Activated CD8-positive, alpha-beta memory T cell treated with anti-CD3 and anti-CD28 coated beads, Interleukin-2, amount 50 U/mL, for 1 hour (primary cell): ENCODE data around the gene LGALS3.
"Not testable (repeated sequence)": the region's sequence is repeated elsewhere in the genome, so short reads cannot be mapped to it uniquely, and the experiment has no call there.

Experiments used
- DNase-seq: peaks from one replicate; pipeline ENCODE4 v3.0.0-alpha.2; 2020; ENCODE audit errors: extremely low read depth

Gene LGALS3

DNA sequence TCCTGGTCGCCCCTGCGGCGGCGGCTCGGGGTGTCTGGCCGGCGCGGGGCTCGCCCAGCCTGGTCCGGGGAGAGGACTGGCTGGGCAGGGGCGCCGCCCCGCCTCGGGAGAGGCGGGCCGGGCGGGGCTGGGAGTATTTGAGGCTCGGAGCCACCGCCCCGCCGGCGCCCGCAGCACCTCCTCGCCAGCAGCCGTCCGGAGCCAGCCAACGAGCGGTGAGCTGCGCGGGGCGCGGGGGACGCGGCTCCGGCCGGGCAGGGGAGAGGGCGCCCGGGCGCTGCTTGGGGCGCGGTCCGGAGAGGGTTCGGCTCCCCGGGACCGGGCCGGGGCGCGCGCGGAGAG lies at the start of gene LGALS3:
TSS of gene LGALS3 (plus strand) at position 167 of the 342 bp plus-strand sequence. CDS start 8,122 bp downstream, outside the sequence.
- no peak for DNase-seq

DNA sequence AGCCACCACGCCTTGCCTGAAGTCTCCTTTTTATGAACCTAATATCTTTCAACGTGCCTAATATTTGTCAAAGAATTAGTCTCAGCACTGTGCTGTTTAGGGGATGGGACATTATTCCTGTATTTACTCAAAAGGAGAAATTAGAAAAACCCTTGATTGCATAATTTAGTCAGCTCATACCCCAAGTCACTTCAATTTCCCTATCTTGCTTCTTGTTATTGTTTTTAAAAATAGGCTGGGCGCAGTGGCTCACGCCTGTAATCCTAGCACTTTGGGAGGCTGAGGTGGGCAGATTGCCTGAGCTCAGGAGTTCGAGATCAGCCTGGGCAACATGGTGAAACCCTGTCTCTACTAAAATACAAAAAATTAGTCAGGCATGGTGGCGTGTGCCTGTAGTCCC lies 49.1 kb upstream of the LGALS3 start:
- DNase-seq: not testable (repeated sequence)

DNA sequence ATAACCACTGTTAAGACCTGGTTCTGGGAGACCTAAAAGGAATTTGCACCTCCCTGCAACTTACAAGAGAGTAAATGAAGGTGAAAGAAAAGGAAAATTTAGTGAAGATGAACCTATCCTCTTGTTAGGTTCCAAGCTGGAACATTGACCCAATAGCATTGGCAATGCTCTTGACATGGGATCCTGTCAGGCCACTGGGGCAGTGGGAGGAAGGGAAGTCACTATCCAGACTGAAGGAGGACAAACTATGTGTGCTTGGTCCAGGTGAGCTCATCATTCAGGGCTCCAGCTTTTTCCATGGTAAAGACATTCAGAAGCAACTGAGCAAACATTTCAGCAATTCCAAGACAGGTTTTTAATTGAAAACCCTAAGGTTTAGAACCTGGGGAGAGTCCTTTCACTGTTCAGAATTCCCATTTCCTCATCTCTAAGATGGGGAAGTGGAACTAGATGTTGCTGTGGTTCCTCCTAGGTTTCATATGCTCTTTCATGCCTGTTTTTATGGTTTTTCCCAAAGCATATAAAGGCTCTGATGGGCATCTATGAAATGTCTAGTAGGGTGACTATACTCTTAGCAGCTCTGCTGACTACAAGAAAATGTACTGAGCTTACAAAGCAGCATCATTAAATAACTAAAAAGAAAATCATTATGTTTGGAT lies 44.5 kb upstream of the LGALS3 start:
- no peak for DNase-seq

DNA sequence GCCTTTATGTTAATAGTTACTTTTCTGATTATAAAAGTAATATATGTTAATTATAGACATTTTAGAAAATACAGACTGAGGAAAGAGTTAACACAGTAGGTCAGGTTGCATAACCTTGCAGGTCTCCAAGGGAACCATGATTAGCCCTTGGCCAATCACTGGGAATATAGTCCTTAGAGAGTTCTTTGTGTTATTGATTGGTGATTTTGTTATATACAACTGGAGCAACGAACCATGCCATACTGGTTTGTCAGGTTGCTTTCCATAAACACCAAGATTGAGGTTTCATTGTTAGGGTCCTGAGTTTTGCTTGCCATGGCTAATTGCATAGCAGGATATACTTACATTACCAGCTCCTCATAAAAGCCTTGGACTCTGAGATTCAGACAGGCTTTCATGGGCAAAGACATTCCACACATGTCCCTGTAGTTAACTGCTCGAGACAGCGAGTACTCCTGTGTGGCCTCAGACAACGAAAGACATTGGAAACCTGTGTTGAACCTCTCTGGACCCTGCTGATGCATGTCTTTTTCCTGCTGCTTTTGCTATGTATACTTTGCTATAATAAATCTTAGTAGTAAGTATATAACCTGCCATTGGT lies 43.9 kb upstream of the LGALS3 start:
- DNase-seq: no peak

DNA sequence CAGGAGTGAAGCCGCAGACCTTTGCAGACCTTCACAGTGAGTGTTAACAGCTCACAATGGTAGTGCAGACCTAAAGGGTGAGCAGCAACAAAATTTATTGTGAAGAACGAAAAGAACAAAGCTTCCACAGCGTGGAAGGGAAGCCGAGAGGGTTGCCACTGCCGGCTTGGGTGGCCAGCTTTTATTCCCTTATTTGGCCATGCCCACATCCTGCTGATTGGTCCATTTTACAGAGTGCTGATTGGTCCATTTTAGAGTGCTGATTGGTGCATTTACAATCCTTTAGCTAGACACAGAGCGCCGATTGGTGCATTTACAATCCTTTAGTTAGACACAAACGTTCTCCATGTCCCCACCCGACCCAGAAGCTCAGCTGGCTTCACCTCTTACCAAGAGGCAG lies 42.1 kb upstream of the LGALS3 start:
- DNase-seq: no peak

DNA sequence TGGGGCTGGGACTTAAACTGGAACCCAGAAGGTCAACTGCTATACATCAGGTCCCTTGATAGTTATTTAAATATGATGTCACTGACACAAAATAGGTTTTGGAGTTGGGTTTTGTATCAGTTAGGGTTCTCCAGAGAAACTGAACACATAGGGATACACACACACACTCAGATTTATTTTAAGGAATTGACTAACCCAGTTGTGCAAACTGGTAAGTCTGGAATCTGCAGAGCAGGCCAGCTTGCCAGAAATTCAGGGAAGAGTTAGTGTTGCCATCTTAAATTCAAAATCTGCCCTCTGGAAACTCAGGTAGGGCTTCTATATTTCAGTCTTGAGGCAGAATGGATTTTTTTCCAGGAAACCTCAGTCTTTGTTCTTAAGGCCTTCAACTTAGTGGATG lies 40.7 kb upstream of the LGALS3 start:
- DNase-seq: no peak

DNA sequence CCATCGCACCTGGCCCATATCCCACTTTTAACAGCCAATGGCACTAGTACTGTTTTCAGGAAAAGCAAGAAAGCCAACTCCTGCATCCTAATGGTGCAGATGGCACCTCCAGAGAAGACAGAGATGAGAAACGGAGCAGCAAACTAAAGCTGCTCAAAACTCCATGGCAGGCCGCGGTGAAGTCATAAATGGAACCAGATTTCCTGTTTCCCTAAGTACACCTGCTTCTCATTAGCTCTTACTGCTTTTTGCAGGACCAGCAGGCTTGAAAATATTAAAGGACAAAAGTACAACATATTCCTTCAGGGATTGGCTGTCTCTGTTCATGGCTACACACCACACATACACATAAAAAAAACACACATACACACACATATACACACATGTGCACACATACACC lies 36.7 kb upstream of the LGALS3 start:
- DNase-seq: no peak

DNA sequence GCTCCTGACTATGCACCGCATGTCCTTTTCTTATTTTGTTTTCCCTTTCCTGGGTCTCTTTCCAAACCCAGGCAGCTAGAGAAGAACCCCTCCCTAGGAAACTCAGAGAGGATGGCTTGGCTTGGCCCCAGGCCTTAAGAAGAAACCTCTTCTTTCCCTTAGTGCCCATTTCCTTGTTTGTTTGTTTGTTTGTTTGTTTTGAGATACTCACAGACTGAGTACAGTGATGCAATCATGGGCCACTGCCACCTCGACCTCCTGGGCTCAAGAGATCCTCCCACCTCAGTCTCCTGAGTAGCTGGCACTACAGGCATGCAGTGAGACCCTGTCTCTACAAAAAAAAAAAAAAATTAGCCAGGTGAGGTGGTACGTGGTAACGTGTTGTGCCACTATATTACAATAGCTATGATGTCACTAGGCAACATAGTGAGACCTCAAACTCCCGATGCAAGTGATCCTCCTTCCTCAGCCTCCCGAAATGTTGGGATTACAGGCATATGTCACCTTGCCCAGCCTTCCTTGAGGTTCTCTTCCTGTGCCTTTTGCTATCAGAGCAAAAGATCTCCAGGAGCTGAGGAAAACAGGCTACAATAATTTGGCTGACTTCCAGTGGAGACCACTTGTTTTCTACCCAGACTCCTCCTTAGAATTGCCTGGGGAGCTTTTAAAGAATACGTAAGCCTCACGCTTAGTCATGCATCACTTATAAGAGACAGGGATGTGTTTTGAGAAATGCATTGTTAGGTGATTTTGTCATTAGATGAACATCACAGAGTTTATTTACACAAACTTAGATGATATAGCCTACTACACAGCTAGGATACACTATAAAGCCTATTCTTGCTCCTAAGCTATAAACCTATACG lies 34.5 kb upstream of the LGALS3 start:
- DNase-seq: no peak

DNA sequence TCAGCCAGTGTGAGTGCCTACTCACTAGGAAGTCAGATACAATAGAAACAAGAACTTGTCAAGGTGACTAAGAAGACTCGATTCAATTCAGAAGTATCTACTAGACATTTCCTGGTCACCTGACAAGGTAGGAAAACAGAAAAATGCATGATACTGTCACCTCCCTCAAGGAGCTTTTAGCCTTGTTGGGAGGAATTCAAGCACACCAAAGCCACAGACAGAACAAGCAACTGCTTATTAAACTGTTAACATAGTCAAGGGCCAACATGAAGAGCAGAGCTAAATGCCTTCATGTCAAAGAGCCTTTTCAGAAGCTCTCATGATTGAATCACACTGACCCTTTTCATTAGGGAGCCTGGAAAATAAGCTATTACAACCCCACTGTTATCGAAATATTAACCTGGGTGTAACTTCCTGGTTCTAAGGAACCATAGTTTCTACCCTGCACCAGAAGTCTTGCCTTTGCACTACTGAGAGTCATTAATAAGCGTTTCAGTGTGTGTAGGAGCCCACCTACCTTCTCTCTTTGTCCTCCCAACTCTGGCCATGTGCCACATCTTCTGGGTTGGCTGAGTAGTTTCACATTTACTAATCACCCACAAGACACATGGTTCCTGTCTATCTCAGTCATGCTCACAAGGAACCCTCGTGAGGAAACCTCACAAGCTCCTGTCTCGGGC lies 31.0 kb upstream of the LGALS3 start:
- no peak for DNase-seq

DNA sequence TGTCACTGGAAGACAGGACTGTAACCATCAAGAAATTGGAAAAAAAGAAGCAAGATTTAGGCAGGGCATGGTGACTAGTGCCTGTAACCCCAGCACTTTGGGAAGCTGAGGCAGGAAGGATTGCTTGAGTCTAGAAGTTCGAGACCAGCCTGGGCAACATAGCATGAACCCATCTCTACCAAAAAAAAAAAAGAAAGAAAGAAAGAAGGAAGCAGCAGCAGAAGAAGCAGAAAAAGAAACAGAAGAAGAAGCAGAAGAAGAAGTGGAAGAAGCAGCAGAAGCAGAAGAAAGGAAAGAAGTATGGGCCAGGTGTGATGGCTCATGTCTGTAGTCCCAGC lies 30.5 kb upstream of the LGALS3 start:
- no peak for DNase-seq

DNA sequence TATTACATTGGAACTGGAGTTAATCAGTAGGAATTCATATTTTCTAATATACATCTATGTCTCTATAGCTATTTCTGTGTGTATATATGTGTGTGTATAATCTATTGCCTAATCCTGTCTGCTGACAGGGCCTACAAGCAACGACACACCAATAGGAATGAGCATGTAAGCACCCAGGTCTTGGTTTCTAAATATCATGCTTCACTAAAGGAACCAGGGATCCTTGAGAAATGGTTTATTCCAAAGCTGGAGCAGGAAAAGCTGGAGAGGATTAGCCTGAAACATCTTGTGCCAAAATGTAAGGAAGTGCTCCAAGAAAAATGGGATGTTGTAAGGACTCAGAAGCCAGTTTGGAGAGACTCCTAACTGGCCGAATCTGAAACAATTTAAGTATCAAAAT lies 29.3 kb upstream of the LGALS3 start:
- no peak for DNase-seq

DNA sequence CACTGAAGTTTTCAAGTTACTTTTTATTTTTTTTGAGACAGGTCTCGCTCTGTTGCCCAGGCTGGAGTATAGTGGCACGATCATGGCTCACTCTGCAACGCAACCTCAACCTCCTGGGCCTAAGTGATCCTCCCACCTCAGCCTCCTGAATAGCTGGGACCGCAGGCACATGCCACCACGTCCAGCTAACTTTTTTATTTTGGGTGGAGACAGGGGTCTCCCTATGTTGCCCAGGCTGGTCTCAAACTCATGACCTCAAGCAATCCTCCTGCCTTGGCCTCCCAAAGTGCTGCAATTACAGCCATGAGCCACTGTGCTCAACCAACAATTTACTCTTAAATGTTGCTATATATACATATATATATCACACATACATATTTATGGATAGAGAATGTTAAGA lies 27.4 kb upstream of the LGALS3 start:
- no peak for DNase-seq

DNA sequence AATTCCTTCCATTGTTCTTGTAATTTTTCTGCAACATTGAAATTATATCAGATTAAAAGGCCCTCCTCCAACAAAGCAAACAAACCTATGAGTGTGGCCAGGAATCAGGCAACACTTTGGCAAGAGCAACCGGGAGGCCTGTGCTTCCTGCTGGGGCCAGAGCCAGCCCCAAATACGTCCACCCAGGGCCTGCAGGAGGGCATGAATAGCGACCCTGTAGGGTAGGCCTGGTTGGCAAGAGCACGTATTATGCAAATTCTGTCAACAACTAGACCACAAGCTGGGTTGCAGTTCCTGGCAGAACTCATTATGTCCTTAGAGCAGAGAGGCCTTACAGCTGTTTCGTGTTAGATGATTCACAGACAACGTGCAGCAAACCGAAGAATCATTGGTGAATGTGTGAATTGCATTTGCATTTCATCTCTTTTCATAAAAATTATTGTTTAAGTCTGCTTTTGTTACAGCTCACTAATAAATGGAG lies 26.9 kb upstream of the LGALS3 start:
- peak; percentile 8 for DNase-seq

DNA sequence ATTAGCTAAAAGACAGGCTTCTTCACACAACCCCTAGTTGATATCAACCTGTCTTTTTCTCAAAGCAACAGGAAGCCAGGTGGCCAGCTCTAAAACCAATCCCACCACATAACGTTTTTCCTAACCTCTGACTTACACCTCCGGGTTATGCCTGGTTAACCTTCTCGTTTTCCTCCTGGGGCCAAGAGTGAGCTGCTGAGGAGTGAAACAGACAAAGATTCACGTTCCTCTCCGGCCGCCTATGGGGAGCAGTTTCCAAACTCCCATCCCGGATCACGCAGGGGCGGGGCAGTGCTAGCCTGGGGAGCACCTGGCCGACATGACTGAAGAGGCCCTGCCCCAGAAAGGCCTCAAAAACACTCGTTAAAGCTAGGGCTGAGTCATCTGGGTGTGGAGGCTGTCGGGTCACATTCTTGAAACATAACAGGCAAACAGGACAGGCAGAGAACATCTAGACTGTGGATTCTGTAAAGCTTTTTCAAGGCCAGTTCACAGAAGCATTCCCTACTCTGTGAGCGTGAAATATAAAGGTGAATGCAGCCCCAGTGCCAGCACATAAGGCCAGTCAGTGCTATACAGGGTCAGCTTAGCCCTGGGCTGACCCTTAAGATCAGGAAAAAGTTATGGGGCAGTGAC lies 25.9 kb upstream of the LGALS3 start:
- peak; percentile 22 for DNase-seq

DNA sequence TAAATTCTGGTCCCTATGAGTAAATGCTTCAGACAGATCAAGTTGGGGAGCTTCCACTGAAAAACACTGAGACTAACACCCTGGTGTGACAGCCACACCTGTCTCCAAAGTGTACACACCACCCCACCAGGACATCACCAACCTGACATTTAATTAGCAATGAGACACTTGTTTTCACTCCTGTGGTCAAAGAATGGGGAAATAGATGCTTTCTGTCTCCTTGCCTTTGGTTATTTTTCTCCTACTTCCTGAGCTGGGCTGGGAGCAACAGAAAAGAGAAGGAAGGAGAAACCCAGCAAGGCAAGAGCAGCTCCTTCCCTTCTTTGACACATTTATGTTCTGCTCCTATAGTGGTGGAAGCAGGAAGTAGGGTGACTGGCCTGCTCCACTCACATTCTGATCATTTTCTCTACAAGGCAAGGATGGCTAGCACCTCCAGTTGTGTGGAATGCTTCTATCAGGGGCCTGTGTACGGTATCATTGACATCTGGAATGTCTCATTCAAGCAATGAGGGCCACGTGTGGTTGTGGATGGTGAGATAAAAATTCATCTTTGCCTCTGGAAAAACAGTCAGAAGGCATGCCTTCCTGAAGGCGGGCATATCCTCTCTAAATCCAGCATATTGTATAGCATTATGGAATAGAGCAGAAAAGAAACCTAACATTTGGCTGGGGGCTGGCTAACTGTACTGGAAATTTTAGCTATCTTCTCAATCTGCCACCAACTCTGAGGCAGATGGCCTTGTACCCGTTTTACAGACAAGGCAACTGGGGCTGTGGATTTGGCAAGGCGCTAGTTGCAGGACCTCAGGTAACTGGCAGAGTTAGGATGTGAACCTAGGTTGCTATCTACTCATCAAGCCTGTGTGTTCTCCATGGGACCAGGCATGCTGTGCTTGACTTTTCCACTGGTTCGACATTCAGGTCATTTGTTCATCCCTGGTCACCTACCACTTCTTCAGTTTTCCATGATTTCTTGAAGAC lies 24.8 kb upstream of the LGALS3 start:
- DNase-seq: no peak

DNA sequence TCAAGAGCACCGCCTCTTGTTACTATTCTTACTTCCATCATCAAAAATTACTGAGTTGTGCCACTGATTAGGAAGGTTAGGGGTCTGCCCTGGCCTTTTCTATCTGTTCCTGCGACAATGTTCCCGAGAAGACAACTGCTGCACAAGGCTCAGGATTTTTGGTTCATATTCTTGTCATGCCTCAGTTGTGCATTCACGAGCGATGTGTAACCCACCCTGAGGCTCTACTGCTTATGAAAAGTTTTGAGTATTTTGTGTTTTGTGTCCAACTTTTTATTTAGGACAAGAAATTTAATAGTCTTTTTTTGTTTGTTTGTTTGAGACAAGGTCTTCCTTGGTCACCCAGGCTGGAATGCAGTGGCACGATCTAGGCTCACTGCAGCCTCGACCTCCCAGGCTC lies 23.1 kb upstream of the LGALS3 start:
- no peak for DNase-seq

DNA sequence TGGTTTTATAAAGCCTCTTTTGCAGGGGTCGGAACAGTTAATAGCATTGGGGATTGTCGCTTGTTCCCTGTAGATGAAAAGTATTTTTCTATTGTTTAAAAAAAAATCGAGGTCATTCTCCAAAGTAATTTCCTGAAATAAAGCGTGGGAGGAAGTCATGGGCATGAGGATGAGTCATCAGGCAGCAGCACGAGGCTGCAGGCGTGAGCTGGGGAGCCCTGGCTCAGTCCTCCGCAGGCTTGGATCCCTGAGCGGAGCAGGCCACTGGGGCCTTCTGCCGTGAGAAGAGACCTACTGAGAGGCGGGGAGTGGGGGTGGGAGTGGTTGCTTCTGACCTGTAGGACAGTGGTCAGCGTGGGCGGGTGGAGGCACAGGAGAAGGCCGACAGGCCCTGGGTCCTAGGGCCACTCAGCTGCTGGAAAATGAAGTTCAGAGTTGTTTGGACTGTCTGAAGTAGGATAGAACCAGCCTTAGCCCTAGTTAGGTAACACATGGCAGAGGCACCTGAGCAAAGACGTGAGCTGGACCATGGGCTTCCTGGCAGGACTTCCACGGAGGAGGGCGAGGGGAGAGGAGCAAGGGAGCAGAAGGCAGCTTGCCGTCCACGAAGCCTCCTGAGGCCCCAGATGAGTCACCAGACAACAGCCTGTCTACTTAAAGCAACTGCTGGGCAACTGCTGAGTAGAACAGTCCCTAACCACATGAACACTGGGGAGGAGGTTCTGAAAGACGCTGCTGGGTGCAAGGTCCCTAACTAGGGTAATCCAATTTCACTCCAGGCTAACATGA lies 21.1 kb upstream of the LGALS3 start:
- no peak for DNase-seq

DNA sequence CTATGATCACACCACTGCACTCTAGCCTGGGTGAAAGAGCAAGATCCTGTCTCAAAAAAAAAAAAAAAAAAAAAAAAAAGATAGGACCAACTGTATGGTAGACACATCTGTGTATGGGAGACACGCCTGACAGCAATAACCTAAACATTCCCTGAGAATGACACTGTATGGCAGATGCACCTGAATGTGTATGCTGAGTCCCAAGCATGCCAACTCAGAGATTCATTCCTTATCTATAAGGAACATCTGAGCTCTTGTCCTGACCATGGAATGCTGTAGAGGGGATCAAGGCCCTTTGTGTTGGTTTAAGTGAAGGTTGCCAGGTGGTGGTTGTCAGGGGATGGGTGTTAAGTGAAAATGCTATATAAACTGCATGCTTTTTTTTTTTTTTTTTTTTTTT lies 19.2 kb upstream of the LGALS3 start:
- DNase-seq: no peak

DNA sequence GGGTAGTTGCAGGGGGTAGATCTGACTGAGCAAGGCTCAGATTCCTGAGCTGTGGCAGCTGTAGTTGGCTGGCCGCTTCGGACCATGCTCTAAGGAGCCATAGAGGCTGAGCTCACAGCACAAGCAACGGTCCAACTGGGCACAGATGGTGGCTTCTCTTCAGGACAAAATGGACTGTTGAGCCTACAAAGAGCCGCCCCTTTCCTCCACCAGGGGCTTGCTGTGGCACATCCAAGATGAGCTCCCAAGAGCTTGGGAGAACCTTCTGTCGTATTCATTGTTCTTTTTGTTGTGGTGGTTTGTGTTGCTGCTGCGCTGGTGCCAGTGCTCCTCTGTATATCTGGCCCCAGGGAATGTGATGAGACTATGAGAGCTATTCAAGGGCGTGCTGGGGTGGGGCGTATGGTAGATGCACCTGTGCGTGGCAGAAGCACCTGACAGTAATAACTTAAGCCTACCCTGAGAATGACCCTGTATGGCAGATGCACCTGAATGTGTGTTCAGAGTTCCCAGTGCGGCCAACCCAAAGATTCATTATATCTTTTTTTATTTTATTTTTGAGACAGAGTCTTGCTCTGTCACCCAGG lies 17.8 kb upstream of the LGALS3 start:
- DNase-seq: no peak

DNA sequence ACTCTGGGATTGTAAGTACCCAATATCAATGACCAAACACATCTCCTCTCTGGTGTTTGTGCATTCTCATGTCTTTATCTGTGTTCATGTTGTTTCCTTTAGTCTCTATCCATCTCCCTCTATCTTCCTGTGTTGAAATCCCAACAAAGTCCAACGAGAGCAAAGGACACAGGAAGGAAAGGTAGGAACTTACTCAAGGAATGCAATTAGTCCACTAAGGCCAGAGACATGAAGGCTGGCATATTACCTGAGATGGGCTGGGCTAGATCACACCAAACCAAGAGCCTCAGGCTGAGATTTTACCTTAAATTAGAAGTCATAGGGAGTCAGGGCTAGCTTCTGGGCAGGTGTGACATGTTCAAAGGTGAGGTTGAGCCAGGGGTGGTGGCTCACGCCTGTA lies 14.3 kb upstream of the LGALS3 start:
- no peak for DNase-seq
